ENCODE results near the gene CTTNBP2.

The CTTNBP2 gene

DNA sequence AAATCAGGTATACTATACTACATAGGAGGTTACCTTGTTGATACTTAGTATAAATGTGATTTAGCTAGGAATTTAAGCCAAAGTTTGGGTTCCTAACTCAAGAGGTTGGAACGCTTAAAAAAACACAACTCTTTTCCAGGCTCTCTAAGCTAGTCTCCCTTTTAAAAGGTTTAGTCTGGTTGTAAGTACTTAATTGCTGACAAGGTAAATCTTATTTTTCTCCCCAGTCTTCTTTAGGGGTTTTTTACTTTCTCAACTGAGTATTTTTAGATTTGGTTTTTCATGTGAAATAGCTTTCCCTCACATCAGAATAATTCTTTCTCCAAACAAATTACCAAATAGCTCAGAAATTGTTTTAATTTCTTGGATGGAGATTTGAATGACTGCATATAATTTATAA is 20.8 kb upstream of the CTTNBP2 start:
- no peak overlapping the region for H3K4me3 ChIP-seq (ENCODE audit: insufficient read depth, low read length, poor library complexity, severe bottlenecking)
- H3K9ac ChIP-seq (ENCODE audit: low read length) = no peak overlapping the region
- H3K79me2 ChIP-seq (ENCODE audit: insufficient read depth, low read length) = no peaks in the 10 kb centered on the region
- H3K9me2 ChIP-seq (replicated peaks; ENCODE audit: insufficient read depth, low read length) = no peaks in the 10 kb centered on the region
- TF ChIP-seq, protein P1, sequence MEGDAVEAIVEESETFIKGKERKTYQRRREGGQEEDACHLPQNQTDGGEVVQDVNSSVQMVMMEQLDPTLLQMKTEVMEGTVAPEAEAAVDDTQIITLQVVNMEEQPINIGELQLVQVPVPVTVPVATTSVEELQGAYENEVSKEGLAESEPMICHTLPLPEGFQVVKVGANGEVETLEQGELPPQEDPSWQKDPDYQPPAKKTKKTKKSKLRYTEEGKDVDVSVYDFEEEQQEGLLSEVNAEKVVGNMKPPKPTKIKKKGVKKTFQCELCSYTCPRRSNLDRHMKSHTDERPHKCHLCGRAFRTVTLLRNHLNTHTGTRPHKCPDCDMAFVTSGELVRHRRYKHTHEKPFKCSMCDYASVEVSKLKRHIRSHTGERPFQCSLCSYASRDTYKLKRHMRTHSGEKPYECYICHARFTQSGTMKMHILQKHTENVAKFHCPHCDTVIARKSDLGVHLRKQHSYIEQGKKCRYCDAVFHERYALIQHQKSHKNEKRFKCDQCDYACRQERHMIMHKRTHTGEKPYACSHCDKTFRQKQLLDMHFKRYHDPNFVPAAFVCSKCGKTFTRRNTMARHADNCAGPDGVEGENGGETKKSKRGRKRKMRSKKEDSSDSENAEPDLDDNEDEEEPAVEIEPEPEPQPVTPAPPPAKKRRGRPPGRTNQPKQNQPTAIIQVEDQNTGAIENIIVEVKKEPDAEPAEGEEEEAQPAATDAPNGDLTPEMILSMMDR (IDR thresholded peaks at IDR 0.05; ENCODE audit: insufficient read depth, low read length, poor library complexity, severe bottlenecking) = no peak
- no peaks in the 10 kb centered on the region for H4K20me1 ChIP-seq (ENCODE audit: low read depth, low read length)
- no peak overlapping the region for H3K4me2 ChIP-seq (ENCODE audit: low read depth, low read length, poor library complexity, severe bottlenecking)
- H3K27me3 ChIP-seq (ENCODE audit: low read length) = no peaks in the 10 kb centered on the region
- no peaks in the 10 kb centered on the region for H3F3A ChIP-seq (ENCODE audit: insufficient read depth)
- no peak overlapping the region for H2AFZ ChIP-seq (ENCODE audit: low read depth, low read length, severe bottlenecking)
- no peak overlapping the region for H3K27ac ChIP-seq (ENCODE audit: low read depth, low read length)
- no peaks in the 10 kb centered on the region for H3K36me3 ChIP-seq (ENCODE audit: low read length)
- H3K9me3 ChIP-seq (ENCODE audit: insufficient read depth, low read length) = no peaks in the 10 kb centered on the region

DNA sequence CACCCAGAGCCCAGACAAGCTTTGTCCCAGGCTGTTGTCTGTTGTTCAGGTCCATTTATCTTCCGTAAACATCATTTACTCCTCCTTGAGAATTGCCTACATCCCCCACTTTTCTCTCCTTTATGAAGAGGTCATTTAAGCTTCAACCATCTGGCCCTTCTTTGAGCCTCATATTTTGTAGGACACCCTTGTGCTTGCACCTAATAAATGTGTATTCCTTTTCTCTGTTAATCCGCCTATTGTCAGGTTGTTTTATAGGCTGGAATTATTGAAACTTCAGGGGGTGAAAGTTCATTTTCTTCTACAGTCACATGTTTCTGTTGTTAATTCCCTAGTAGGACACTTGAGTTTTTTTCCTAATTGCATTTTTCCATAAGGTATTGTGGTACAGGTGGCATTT is 19.6 kb upstream of the CTTNBP2 start:
- TF ChIP-seq, protein P1 (IDR thresholded peaks at IDR 0.05; ENCODE audit: insufficient read depth, low read length, poor library complexity, severe bottlenecking) = no peak
- TF ChIP-seq EZH2phosphoT487 (conservative IDR thresholded peaks at IDR 0.05; ENCODE audit: low read length) = no peak
- no peak overlapping the region for H2AFZ ChIP-seq (ENCODE audit: low read depth, low read length, severe bottlenecking)
- no peak overlapping the region for H3K4me2 ChIP-seq (ENCODE audit: low read depth, low read length, poor library complexity, severe bottlenecking)
- H3K36me3 ChIP-seq (ENCODE audit: low read length) = no peaks in the 10 kb centered on the region
- no peak overlapping the region for H3K4me3 ChIP-seq (ENCODE audit: insufficient read depth, low read length, poor library complexity, severe bottlenecking)
- no peaks in the 10 kb centered on the region for H3K9me2 ChIP-seq (replicated peaks; ENCODE audit: insufficient read depth, low read length)
- H3K27me3 ChIP-seq (ENCODE audit: low read length) = no peaks in the 10 kb centered on the region
- no peaks in the 10 kb centered on the region for H3K79me2 ChIP-seq (ENCODE audit: insufficient read depth, low read length)
- no peaks in the 10 kb centered on the region for H3F3A ChIP-seq (ENCODE audit: insufficient read depth)
- no peak overlapping the region for H3K27ac ChIP-seq (ENCODE audit: low read depth, low read length)
- H3K9ac ChIP-seq (ENCODE audit: low read length) = no peak overlapping the region
- no peaks in the 10 kb centered on the region for H4K20me1 ChIP-seq (ENCODE audit: low read depth, low read length)
- H3K9me3 ChIP-seq (ENCODE audit: insufficient read depth, low read length) = no peaks in the 10 kb centered on the region

DNA sequence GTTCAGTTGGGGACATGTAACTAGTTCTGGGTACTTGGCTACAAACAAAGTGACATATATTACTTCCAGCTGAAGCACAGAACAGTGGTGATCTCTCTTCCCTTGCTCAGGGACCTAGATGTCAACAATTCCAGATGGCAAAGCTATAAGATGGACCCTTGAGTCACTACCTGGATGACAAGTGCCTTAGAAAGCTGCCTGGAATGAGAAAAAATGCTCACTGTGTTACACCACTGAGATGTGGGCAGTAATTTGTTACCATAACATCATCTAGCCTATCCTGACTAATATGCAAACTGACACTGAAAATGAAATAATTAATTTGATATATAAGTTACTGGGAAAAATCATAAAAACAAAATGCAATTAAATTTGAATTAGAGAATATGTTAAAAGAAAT is 16.4 kb upstream of the CTTNBP2 start:
- no peaks in the 10 kb centered on the region for H3K79me2 ChIP-seq (ENCODE audit: insufficient read depth, low read length)
- H2AFZ ChIP-seq (ENCODE audit: low read depth, low read length, severe bottlenecking) = no peak overlapping the region
- H3K36me3 ChIP-seq (ENCODE audit: low read length) = no peaks in the 10 kb centered on the region
- no peaks in the 10 kb centered on the region for H3K9me2 ChIP-seq (replicated peaks; ENCODE audit: insufficient read depth, low read length)
- no peaks in the 10 kb centered on the region for H3K9me3 ChIP-seq (ENCODE audit: insufficient read depth, low read length)
- no peaks in the 10 kb centered on the region for H4K20me1 ChIP-seq (ENCODE audit: low read depth, low read length)
- no peak overlapping the region for H3K4me2 ChIP-seq (ENCODE audit: low read depth, low read length, poor library complexity, severe bottlenecking)
- H3K9ac ChIP-seq (ENCODE audit: low read length) = no peak overlapping the region
- TF ChIP-seq, protein P1 (IDR thresholded peaks at IDR 0.05; ENCODE audit: insufficient read depth, low read length, poor library complexity, severe bottlenecking) = no peak
- no peak for TF ChIP-seq EZH2phosphoT487 (conservative IDR thresholded peaks at IDR 0.05; ENCODE audit: low read length)
- no peak overlapping the region for H3K27ac ChIP-seq (ENCODE audit: low read depth, low read length)
- H3F3A ChIP-seq (ENCODE audit: insufficient read depth) = no peaks in the 10 kb centered on the region
- H3K27me3 ChIP-seq (ENCODE audit: low read length) = no peaks in the 10 kb centered on the region
- H3K4me3 ChIP-seq (ENCODE audit: insufficient read depth, low read length, poor library complexity, severe bottlenecking) = no peak overlapping the region

DNA sequence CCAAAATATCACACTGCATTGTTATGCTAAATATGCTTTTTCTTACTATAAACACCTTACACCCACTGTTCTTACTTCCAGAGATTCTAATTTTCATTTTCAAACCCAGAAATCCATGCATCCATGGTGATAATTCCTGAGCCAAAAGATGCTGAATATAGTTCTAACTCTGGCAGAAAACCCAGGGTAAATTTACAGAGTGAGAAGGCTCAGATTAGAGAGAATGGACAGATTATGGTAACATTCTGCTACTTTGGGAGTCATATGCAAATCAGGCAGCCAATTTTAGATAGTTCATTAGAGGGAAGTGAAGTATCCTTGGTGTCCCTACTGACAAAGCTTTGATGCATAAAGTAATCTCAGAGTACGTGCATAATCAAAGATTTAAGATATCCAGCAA is 15.4 kb upstream of the CTTNBP2 start:
- no peaks in the 10 kb centered on the region for H3K36me3 ChIP-seq (ENCODE audit: low read length)
- H3K9me2 ChIP-seq (replicated peaks; ENCODE audit: insufficient read depth, low read length) = no peaks in the 10 kb centered on the region
- H3K79me2 ChIP-seq (ENCODE audit: insufficient read depth, low read length) = no peaks in the 10 kb centered on the region
- TF ChIP-seq, protein P1 (IDR thresholded peaks at IDR 0.05; ENCODE audit: insufficient read depth, low read length, poor library complexity, severe bottlenecking) = no peak
- TF ChIP-seq EZH2phosphoT487 (conservative IDR thresholded peaks at IDR 0.05; ENCODE audit: low read length) = no peak
- H3F3A ChIP-seq (ENCODE audit: insufficient read depth) = no peaks in the 10 kb centered on the region
- no peaks in the 10 kb centered on the region for H4K20me1 ChIP-seq (ENCODE audit: low read depth, low read length)
- no peak overlapping the region for H3K4me3 ChIP-seq (ENCODE audit: insufficient read depth, low read length, poor library complexity, severe bottlenecking)
- H3K27me3 ChIP-seq (ENCODE audit: low read length) = no peaks in the 10 kb centered on the region
- H3K27ac ChIP-seq (ENCODE audit: low read depth, low read length) = no peak overlapping the region
- no peaks in the 10 kb centered on the region for H3K9me3 ChIP-seq (ENCODE audit: insufficient read depth, low read length)
- no peak overlapping the region for H3K9ac ChIP-seq (ENCODE audit: low read length)
- H3K4me2 ChIP-seq (ENCODE audit: low read depth, low read length, poor library complexity, severe bottlenecking) = no peak overlapping the region
- no peak overlapping the region for H2AFZ ChIP-seq (ENCODE audit: low read depth, low read length, severe bottlenecking)
